Activated B cell treated with CpG ODN at 0.5 μM for 24 hours (primary cell): ENCODE data around the gene NUP85. TPM values are rescaled to one million over a fixed set of nuclear protein-coding genes. Genes with fewer than 3 reads are reported as not detected.

Experiments
- ATAC-seq: fragments of 200-7000 bp; cut with Tn5 transposase; one replicate; pipeline ENCODE4 v1.10.0; 2021; ENCODE audit warnings: low read depth, mild to moderate bottlenecking, moderate library complexity
- CTCF ChIA-PET: fragments of 350-600 bp; sonication (Branson Sonifier 250); formaldehyde crosslinking; loops from one replicate; lab custom pipeline; 2021; ENCODE audit warnings: antibody characterized with exemption; lab: Charles Lee
- POLR2A ChIA-PET: fragments of 350-600 bp; sonication (Branson Sonifier 250); formaldehyde crosslinking; loops from one replicate; lab custom pipeline; 2021; ENCODE audit warnings: antibody characterized with exemption; lab: Charles Lee
- DNase-seq: peaks from one replicate; pipeline ENCODE4 v3.0.0; 2022
- H3K27ac Mint-ChIP-seq: one replicate; pipeline ENCODE4 v1.8.0; 2020; ENCODE audit warnings: mixed read lengths
- H3K27me3 Mint-ChIP-seq: one replicate; pipeline ENCODE4 v1.8.0; 2021; ENCODE audit warnings: mixed read lengths
- H3K36me3 Mint-ChIP-seq: one replicate; pipeline ENCODE4 v1.8.0; 2021; ENCODE audit warnings: low read depth, mixed read lengths
- H3K4me1 Mint-ChIP-seq: one replicate; pipeline ENCODE4 v1.8.0; 2021; ENCODE audit warnings: mixed read lengths
- H3K4me3 Mint-ChIP-seq: one replicate; pipeline ENCODE4 v1.8.0; 2020; ENCODE audit warnings: mild to moderate bottlenecking, mixed read lengths
- H3K9me3 Mint-ChIP-seq: one replicate; pipeline ENCODE4 v1.8.0; 2020; ENCODE audit warnings: mixed read lengths
- intact Hi-C: fragments of 100-400 bp; cut with micrococcal nuclease; formaldehyde crosslinking; loops from one replicate; pipeline ENCODE4 v1.15.1; 2024
- total RNA-seq: library from RNA; stranded (reverse); gene quantifications from 2 replicates; pipeline ENCODE4 v1.2.3, GENCODE V29; 2022
- TF ChIP-seq, protein P1 (sequence below): fragments of 200-600 bp; IDR thresholded peaks from one replicate; pipeline ENCODE4 v1.8.0; 2022; ENCODE audit warnings: antibody characterized with exemption, mild to moderate bottlenecking

NUP85 gene
- total RNA-seq, 1 donor from 2014 or later, result 103 TPM

DNA sequence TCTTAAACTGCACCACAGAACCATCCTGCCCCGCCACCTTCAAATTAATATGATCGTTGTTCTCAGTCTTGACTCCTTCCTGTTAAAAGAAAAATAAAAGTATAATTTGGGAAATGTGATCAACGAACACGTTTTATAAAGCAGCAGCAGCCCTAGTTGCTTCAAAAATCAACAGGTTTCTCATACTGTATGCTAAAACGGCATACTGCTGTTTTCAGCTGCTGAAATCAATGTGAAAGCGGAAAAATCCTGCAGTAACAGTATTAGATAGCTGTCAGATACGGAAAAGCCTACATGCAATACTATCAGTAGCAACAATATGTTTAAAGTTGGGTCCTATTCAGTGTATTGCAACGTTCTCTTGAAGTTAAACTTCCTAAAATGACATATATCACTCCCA is 24.4 kb upstream of the NUP85 start:
- CTCF ChIA-PET, result interaction anchor here (0.8 to 2.3 kb wide), 5 partner anchors 10 to 220 kb away, joined by 3 to 11 read pairs (median 8); partner anchors contain the start of gene CDR2L
- intact Hi-C loops, result loop anchor here (5.0 to 10.0 kb wide), 6 partner anchors 49 to 676 kb away; partner anchors contain the start of genes GRB2, HID1, NT5C and WBP2
- TF ChIP-seq, protein P1, sequence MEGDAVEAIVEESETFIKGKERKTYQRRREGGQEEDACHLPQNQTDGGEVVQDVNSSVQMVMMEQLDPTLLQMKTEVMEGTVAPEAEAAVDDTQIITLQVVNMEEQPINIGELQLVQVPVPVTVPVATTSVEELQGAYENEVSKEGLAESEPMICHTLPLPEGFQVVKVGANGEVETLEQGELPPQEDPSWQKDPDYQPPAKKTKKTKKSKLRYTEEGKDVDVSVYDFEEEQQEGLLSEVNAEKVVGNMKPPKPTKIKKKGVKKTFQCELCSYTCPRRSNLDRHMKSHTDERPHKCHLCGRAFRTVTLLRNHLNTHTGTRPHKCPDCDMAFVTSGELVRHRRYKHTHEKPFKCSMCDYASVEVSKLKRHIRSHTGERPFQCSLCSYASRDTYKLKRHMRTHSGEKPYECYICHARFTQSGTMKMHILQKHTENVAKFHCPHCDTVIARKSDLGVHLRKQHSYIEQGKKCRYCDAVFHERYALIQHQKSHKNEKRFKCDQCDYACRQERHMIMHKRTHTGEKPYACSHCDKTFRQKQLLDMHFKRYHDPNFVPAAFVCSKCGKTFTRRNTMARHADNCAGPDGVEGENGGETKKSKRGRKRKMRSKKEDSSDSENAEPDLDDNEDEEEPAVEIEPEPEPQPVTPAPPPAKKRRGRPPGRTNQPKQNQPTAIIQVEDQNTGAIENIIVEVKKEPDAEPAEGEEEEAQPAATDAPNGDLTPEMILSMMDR, result no peak
- Mint-ChIP-seq H3K27ac (peak overlapping the region; percentile 83), H3K9me3 (no peaks in the 10 kb centered on the region), H3K36me3 (peaks cover 40% of the 10 kb centered on the region), H3K4me1 (peaks cover 43% of the 10 kb centered on the region), H3K27me3 (no peaks in the 10 kb centered on the region), H3K4me3 (peak overlapping the region; percentile 83)
- DNase-seq, result no peak
- ATAC-seq, result no peak
- POLR2A ChIA-PET, result interaction anchor here (0.6 to 1.6 kb wide), 7 partner anchors 9 to 738 kb away, joined by 3 to 10 read pairs (median 4); partner anchors contain the start of genes JPT1 and SLC25A19

DNA sequence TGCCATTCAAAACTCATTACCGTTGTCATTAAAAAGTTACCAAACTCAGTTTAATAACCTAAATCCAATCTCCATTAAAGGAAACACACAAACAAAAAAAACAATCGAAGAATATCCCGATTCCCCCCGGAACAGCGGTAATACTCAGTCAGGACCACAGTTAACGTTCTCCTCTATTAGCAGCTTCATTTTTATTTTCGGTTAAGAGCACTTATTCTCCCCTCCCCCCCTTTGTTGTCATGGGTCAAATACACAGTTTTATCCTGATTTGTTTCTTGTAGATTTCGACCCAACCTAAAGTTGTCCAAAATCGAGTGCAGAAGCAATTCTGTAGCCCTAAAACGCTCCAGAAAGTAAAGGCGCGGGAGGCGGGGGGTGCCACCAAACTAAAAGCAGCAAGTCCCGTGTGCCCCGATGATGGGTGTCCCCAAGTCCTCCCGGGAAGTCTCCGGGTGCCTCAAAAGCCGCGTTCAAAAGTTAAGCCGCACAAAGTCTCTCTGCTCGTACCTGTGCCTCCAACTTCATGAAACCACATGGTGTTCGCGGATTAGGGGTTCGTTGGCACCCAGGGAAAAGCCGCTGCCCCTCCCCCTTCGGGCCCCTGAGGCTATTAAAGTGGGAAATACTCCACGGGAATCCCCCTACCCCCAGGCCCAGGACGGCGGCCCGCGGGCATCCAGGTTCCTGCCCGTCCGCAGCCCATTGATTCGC is 23.7 kb upstream of the NUP85 start:
- no peaks in the 10 kb centered on the region for H3K9me3 Mint-ChIP-seq
- peak overlapping the region; percentile 83 for H3K27ac Mint-ChIP-seq
- no peaks in the 10 kb centered on the region for H3K27me3 Mint-ChIP-seq
- H3K4me1 Mint-ChIP-seq, result peaks cover 40% of the 10 kb centered on the region
- peaks cover 34% of the 10 kb centered on the region for H3K36me3 Mint-ChIP-seq
- ATAC-seq (no peak), DNase-seq (no peak)
- ChIA-PET CTCF (interaction anchor here (0.8 to 2.3 kb wide), 4 partner anchors 20 to 220 kb away, joined by 3 to 11 read pairs (median 8); partner anchors contain the start of gene CDR2L), POLR2A (interaction anchor here (0.6 to 2.9 kb wide), 10 partner anchors 10 to 739 kb away, joined by 3 to 19 read pairs (median 6); partner anchors contain the start of genes ARMC7, JPT1, MRPL58 and SLC25A19)
- intact Hi-C loops, result loop anchor here (1.0 to 10.0 kb wide), 9 partner anchors 49 to 676 kb away; partner anchors contain the start of genes ATP5PD, GGA3, GRB2 and HID1
- peak overlapping the region; percentile 83 for H3K4me3 Mint-ChIP-seq
- TF ChIP-seq, protein P1, result no peak

DNA sequence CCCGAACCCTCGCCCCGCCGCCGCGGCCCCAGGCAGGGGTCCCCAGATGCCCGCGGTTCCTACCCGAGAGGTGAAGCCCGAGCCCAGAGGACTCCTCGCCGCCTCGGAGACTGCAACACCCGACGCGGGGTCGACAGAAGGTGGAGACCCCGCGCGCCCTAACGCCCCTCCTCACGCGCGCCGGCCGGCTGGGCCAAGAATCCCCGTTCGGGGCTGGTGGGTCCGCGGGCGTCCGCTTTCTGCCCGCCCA is 23.2 kb upstream of the NUP85 start:
- ChIA-PET POLR2A (interaction anchor here (0.7 to 2.9 kb wide), 6 partner anchors 9 to 169 kb away, joined by 3 to 19 read pairs (median 8); partner anchors contain the start of genes ARMC7, MIF4GD and MRPL58), CTCF (no interaction called here)
- Mint-ChIP-seq H3K36me3 (peaks cover 31% of the 10 kb centered on the region), H3K9me3 (no peaks in the 10 kb centered on the region), H3K4me1 (peaks cover 38% of the 10 kb centered on the region), H3K27me3 (no peaks in the 10 kb centered on the region), H3K27ac (peak overlapping the region; percentile 83), H3K4me3 (peak overlapping the region; percentile 83)
- TF ChIP-seq, protein P1, result no peak
- peak; percentile 5 for ATAC-seq
- DNase-seq, result no peak
- intact Hi-C loops, result loop anchor here (1.0 to 10.0 kb wide), 9 partner anchors 50 to 675 kb away; partner anchors contain the start of genes ATP5PD, GGA3, GRB2 and HID1

DNA sequence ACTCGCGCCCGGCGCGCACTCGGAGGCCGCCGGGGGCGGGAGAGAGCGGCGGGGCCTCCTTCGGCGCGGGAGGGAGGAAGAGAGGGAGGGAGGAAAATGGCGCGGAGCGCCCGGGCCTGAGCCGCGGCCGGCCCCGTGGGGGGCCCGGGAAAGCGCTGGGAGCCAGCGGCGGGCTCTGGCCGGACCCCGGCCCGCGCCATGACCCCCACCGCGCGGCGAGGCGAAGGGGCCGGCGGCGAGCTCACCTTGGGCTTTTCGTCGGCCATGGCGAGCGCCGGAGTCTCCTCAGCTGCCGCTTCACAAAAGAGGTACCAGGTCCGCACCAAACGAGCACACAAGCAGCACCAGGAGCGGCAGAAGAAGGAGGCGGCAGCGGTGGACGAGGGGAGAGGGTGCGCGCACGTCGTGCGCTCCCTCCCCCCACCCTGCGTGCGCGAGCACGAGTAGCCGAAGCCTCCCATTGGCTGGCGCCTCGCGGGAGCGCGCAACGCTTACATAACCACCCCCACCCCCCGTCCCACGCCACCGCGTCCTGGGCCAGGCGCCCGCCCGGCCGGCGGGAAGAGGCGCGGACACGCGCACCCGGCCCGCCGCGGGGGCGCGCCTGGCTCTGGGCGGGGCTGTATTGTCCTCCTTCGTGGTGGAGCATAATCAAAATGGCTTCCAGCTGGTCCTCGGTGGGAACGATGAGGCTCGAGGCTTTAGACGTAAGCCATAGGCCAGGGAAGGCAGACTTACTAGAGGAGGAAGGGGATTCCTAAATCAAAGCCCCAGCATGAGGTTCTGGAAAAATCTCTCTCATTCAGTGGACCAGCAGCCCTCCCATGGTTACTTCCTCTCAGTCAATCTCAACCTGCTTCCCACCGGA is 22.7 kb upstream of the NUP85 start, which contains the start of gene SUMO2:
Gene SUMO2 (minus strand): TSS at position 391 of the 868 bp plus-strand sequence. CDS start 125 bp downstream, at position 266.
- H3K4me3 Mint-ChIP-seq, result peak within 1 kb of the TSS; percentile 86
- CTCF ChIA-PET, result interaction anchor here (1.0 to 1.3 kb wide), 2 partner anchors 20 to 69 kb away, joined by 3 to 5 read pairs; no protein-coding TSS in a partner anchor
- intact Hi-C loops, result loop anchor here (1.0 to 10.0 kb wide), 12 partner anchors 22 to 674 kb away; partner anchors contain the start of genes ATP5PD, GGA3, GRB2 and HID1
- TF ChIP-seq, protein P1, result no peak
- DNase-seq (peak; percentile 96), ATAC-seq (peak; percentile 82)
- H3K9me3 Mint-ChIP-seq, result no peaks in the 10 kb centered on the region
- H3K4me1 Mint-ChIP-seq, result peaks cover 38% of the 10 kb centered on the region
- no peaks in the 10 kb centered on the region for H3K27me3 Mint-ChIP-seq
- POLR2A ChIA-PET, result interaction anchor here (0.6 to 2.9 kb wide), 18 partner anchors 8 to 199 kb away, joined by 3 to 19 read pairs (median 6); partner anchors contain the start of genes ARMC7, ATP5PD, GGA3 and JPT1
- H3K36me3 Mint-ChIP-seq, result peaks cover 28% of the 10 kb centered on the region
- peak within 1 kb of the TSS; percentile 97 for H3K27ac Mint-ChIP-seq
